Measurements from ENCODE around the gene CSE1L. TPM values are rescaled to one million over a fixed set of nuclear protein-coding genes. Genes with fewer than 3 reads are reported as not detected.
"Not testable (repeated sequence)": the region's sequence is repeated elsewhere in the genome, so short reads cannot be mapped to it uniquely, and the experiment has no call there.

The CSE1L gene
- total RNA-seq, 3 donors from 2014 or later, result 22.4 to 40.0 (median 32.9) TPM

DNA sequence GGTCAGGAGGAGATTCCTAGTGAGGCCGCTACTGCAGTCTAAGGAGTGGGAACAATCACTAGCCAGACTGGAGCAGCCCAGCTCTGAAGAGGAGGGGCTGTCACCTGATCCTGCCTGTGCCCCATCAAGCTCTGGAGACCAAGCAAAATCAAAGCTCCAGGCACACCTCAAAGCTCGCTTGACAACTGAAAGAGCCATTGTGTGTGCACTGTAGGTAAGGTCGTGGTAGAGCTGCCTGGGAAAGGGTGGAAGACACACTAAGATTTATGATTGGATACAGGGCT, 58.2 kb downstream of the CSE1L start:
- H3K4me3 ChIP-seq, result no peak overlapping the region
- no peaks in the 10 kb centered on the region for H3K36me3 ChIP-seq (ENCODE audit: low read depth)
- no peaks in the 10 kb centered on the region for H3K4me1 ChIP-seq (ENCODE audit: low read depth)
- no peaks in the 10 kb centered on the region for H3K9me3 ChIP-seq
- TF ChIP-seq CTCF (IDR thresholded peaks at IDR 0.05), result no peak
- ATAC-seq, result no peak
- intact Hi-C loops (cut with DNase I, micrococcal nuclease), result no loop called here
- no peak for DNase-seq

- DNase-seq; H3K4me3 ChIP-seq; H3K9me3 ChIP-seq; ATAC-seq; H3K4me1 ChIP-seq (ENCODE audit: low read depth); intact Hi-C loops (cut with DNase I, micrococcal nuclease); H3K36me3 ChIP-seq (ENCODE audit: low read depth): not testable (repeated sequence)
These were observed 59.0 kb downstream of the CSE1L start for GRCh38 chr20:49104979-49105547.

- H3K36me3 ChIP-seq (ENCODE audit: low read depth), result no peaks in the 10 kb centered on the region
- DNase-seq (no peak), ATAC-seq (no peak)
- intact Hi-C loops (cut with DNase I, micrococcal nuclease), result no loop called here
- H3K9me3 ChIP-seq, result no peaks in the 10 kb centered on the region
- H3K4me1 ChIP-seq (ENCODE audit: low read depth), result no peaks in the 10 kb centered on the region
- H3K4me3 ChIP-seq, result no peak overlapping the region
- TF ChIP-seq CTCF (IDR thresholded peaks at IDR 0.05), result no peak
These were observed 60.2 kb downstream of the CSE1L start for GRCh38 chr20:49106328-49106727.

DNA sequence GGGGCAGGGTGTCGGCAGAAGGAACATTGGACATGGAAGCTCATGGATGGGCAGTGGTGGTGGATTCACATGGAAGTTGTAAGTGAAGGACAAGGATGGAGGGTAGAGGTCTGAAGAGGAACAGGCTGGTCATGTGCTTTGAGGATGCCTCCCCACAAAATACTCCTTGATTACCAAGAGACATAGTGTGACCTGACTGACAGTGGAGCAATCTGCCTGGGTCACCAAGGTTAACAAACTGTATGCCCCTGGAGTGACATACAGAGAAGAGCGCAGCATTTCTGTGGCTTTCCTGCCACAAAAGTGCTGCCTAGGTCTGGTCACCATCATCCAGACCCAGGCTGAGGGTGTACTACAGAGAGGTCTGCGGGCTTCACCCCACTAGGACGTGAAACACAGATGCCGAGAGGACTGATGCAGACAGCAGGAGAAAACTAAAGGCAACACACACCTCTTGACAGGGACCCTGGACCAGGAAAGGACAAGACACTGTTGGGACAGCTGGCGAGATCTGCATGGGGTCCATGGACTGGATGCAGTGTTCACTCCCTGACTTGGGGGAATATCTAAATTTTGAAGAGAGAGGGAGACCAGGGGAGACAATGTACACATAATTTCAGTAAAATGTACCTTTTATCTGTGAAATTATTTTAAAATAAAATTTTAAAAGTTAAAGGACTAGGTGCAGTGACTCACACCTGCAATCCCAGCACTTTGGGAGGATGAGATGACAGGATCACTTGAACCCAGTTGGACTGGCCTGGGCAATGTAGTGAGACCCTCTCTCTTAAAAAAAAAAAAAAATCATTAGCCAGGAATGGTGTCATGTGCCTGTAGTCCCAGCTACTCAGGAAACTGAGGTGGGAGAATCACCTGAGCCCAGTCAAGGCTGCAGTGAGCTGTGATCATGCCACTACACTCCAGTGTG, 64.9 kb downstream of the CSE1L start:
- DNase-seq (no peak), ATAC-seq (no peak)
- TF ChIP-seq CTCF (IDR thresholded peaks at IDR 0.05), result no peak
- no peak overlapping the region for H3K4me3 ChIP-seq
- H3K9me3 ChIP-seq, result no peaks in the 10 kb centered on the region
- intact Hi-C loops (cut with DNase I, micrococcal nuclease), result no loop called here
- H3K36me3 ChIP-seq (ENCODE audit: low read depth), result peaks cover 4% of the 10 kb centered on the region
- H3K4me1 ChIP-seq (ENCODE audit: low read depth), result no peaks in the 10 kb centered on the region

GRCh38 chr20:49112596-49113274, 66.6 kb downstream of the CSE1L start:
- ATAC-seq (no peak), DNase-seq (no peak)
- intact Hi-C loops (cut with DNase I, micrococcal nuclease), result no loop called here
- no peak for TF ChIP-seq CTCF (IDR thresholded peaks at IDR 0.05)
- H3K4me1 ChIP-seq (ENCODE audit: low read depth), result no peaks in the 10 kb centered on the region
- no peak overlapping the region for H3K4me3 ChIP-seq
- peaks cover 8% of the 10 kb centered on the region for H3K36me3 ChIP-seq (ENCODE audit: low read depth)
- H3K9me3 ChIP-seq, result no peaks in the 10 kb centered on the region

DNA sequence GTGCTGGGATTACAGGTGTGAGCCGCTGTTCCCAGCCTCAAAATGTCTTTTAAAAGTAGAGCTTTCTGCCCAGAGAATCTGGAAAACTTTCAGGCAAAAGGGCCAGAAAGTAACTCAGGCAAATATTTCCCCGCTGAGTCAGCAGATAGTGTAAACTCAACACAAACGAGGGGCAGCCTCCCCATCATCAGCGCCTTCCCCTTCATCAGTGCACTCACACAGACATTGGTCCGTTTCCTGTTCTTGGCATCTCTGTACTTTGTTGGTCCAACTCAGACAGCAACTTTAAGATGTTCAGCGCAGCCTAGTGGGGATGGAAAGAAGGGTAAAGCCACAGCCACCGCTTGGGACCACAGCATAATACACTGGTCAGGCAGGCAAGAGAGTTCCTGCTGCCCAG, 69.5 kb downstream of the CSE1L start:
- no peak for ATAC-seq
- Histone ChIP-seq H3K4me1 (ENCODE audit: low read depth) (no peaks in the 10 kb centered on the region), H3K4me3 (no peak overlapping the region), H3K9me3 (no peaks in the 10 kb centered on the region), H3K36me3 (ENCODE audit: low read depth) (peaks cover 8% of the 10 kb centered on the region)
- no peak for DNase-seq
- no peak for TF ChIP-seq CTCF (IDR thresholded peaks at IDR 0.05)
- intact Hi-C loops (cut with DNase I, micrococcal nuclease), result no loop called here

Measured in mucosa of descending colon (tissue), 3 donors.